ENCODE data around the gene CEP131. TPM values are rescaled to one million over a fixed set of nuclear protein-coding genes. Genes with fewer than 3 reads are reported as not detected.

The CEP131 gene
- total and polyA plus RNA-seq, 2 of the 8 experiments (the other 6 are each of a cell fraction or from before 2014, with no cell fraction given) = 5.9 to 23.2 TPM

- H3K36me3 ChIP-seq (ENCODE audit: control insufficient read depth in 2 of 4, insufficient read depth in 4 of 4, low read length in 3 of 4) = peaks cover 0 to 5% (median 0%) of the 10 kb centered on the region in 4 experiments; a peak in 1 of 8 replicates
- H3K4me1 ChIP-seq (replicated peaks in 1 of 4; ENCODE audit: control insufficient read depth in 3 of 4, insufficient read depth in 4 of 4, low read length in 3 of 4) = peaks cover 0 to 12% (median 9%) of the 10 kb centered on the region in 4 experiments; a peak in 5 of 7 replicates
- H3K23me2 ChIP-seq (ENCODE audit: low read depth, low read length) = peaks cover 9% of the 10 kb centered on the region; the same call in 1 of the 2 replicates
- H3K4me3 ChIP-seq (ENCODE audit: extremely low read depth in 1 of 4, insufficient read depth in 2 of 4, low read depth in 3 of 4, low read length in 4 of 4) = no peak overlapping the region
- H4K5ac ChIP-seq (ENCODE audit: insufficient read length, low read depth, low read length) = no peak overlapping the region
- H4K91ac ChIP-seq (replicated peaks; ENCODE audit: insufficient read length, low read length) = no peak overlapping the region
- H3K27me3 ChIP-seq (replicated peaks in 1 of 4; ENCODE audit: control insufficient read depth in 3 of 4, extremely low read depth in 1 of 4, insufficient read depth in 3 of 4, low read length in 3 of 4) = no peaks in the 10 kb centered on the region
- no peak overlapping the region for H3K4me2 ChIP-seq (ENCODE audit: insufficient read depth in 1 of 2, low read depth in 2 of 2, low read length in 2 of 2)
- no peak overlapping the region for H3K9ac ChIP-seq (replicated peaks in 1 of 4; ENCODE audit: extremely low read depth in 1 of 4, low read depth in 3 of 4, low read length in 3 of 4)
- H2AFZ ChIP-seq (ENCODE audit: low read length) = no peak overlapping the region
- H2BK5ac ChIP-seq (ENCODE audit: low read depth, low read length) = no peak overlapping the region
- H4K8ac ChIP-seq (ENCODE audit: extremely low read depth, insufficient read depth, low read length) = no peak overlapping the region
- no peak for TF ChIP-seq CTBP2 (IDR thresholded peaks at IDR 0.05; ENCODE audit: borderline replicate concordance, insufficient read depth, insufficient read length, low read length)
- TF ChIP-seq NRF1 (IDR thresholded peaks at IDR 0.05; ENCODE audit: low read depth, low read length) = no peak
- TF ChIP-seq USF2 (IDR thresholded peaks at IDR 0.05; ENCODE audit: low read length) = no peak
- TF ChIP-seq, protein P1, sequence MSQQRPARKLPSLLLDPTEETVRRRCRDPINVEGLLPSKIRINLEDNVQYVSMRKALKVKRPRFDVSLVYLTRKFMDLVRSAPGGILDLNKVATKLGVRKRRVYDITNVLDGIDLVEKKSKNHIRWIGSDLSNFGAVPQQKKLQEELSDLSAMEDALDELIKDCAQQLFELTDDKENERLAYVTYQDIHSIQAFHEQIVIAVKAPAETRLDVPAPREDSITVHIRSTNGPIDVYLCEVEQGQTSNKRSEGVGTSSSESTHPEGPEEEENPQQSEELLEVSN (IDR thresholded peaks at IDR 0.05) = no peak
- TF ChIP-seq NANOG (IDR thresholded peaks at IDR 0.05; ENCODE audit: insufficient read depth, low read depth, low read length, poor library complexity, severe bottlenecking) = no peak
- no peak for TF ChIP-seq SP1 (IDR thresholded peaks at IDR 0.05; ENCODE audit: low read depth, low read length)
- no peak for TF ChIP-seq GTF2F1 (IDR thresholded peaks at IDR 0.05; ENCODE audit: borderline replicate concordance, low read depth, low read length)
- no peak for TF ChIP-seq SAP30 (IDR thresholded peaks at IDR 0.05; ENCODE audit: insufficient read depth, insufficient replicate concordance, low read length)
- no peak overlapping the region for H3K14ac ChIP-seq (ENCODE audit: insufficient read length)
- no peak overlapping the region for H3K4ac ChIP-seq (replicated peaks; ENCODE audit: insufficient read length, low read depth, low read length)
- no peak overlapping the region for H3K56ac ChIP-seq (replicated peaks; ENCODE audit: insufficient read length, low read depth, low read length)
- no peak overlapping the region for H3K23ac ChIP-seq (ENCODE audit: insufficient read length)
- FAIRE-seq (no peak), DNase-seq (ENCODE audit: low read depth in 1 of 2, low spot score in 2 of 2) (no peak)
- H2AK5ac ChIP-seq (ENCODE audit: low read depth, low read length) = no peak overlapping the region
- no peak overlapping the region for H2BK20ac ChIP-seq (ENCODE audit: low read length)
- H2BK12ac ChIP-seq (ENCODE audit: low read depth, low read length) = no peak overlapping the region
- no peak overlapping the region for H3K18ac ChIP-seq (ENCODE audit: extremely low read depth, low read length)
- H3K9me3 ChIP-seq (ENCODE audit: insufficient read depth in 2 of 2, low read depth in 1 of 2, low read length in 1 of 2) = no peaks in the 10 kb centered on the region
- H3K79me1 ChIP-seq (ENCODE audit: low read depth, low read length) = peaks cover 19% of the 10 kb centered on the region
- ChIA-PET POLR2A (ENCODE audit: partially characterized antibody) (interaction anchor here (1.0 to 1.1 kb wide), 2 partner anchors 14 to 20 kb away, joined by 3 read pairs; no protein-coding TSS in a partner anchor), CTCF (ENCODE audit: partially characterized antibody) (interaction anchor here (1.1 to 1.6 kb wide), 3 partner anchors 12 to 79 kb away, joined by 3 to 4 read pairs (median 4); no protein-coding TSS in a partner anchor)
- no peak overlapping the region for H2BK120ac ChIP-seq (replicated peaks; ENCODE audit: low read depth, low read length)
- WGBS, 2 experiments (ENCODE audit: extremely low coverage in 1 of 2, insufficient coverage in 1 of 2, insufficient read length in 1 of 2, insufficient replicate concordance in 2 of 2, low coverage in 1 of 2, low lambda C conversion rate in 2 of 2, missing lambda C conversion rate in 1 of 2) = 85% methylated on average over 13 of the region's 13 CpGs; no CpG with 5 or more reads in 1 of the 2 experiments
- H4K20me1 ChIP-seq (replicated peaks in 1 of 2; ENCODE audit: control insufficient read depth in 1 of 2, insufficient read depth in 2 of 2, low read length in 2 of 2) = peaks cover 4 to 12% of the 10 kb centered on the region in 2 experiments
- H3K27ac ChIP-seq (ENCODE audit: low read depth, low read length) = no peak overlapping the region
- H3K79me2 ChIP-seq (ENCODE audit: control insufficient read depth in 1 of 2, insufficient read depth in 2 of 2, low read length in 2 of 2) = peaks cover 0 to 15% of the 10 kb centered on the region in 2 experiments; a peak in 1 of 4 replicates
- no peak overlapping the region for H2BK15ac ChIP-seq (ENCODE audit: low read length)
Measured at GRCh38 chr17:81218459-81218858, 4.3 kb downstream of the CEP131 start.

All from H1 (cell line).